Measurements from ENCODE around the gene CD209.
"Not testable (repeated sequence)": the region's sequence is repeated elsewhere in the genome, so short reads cannot be mapped to it uniquely, and the experiment has no call there.

The CD209 gene

DNA sequence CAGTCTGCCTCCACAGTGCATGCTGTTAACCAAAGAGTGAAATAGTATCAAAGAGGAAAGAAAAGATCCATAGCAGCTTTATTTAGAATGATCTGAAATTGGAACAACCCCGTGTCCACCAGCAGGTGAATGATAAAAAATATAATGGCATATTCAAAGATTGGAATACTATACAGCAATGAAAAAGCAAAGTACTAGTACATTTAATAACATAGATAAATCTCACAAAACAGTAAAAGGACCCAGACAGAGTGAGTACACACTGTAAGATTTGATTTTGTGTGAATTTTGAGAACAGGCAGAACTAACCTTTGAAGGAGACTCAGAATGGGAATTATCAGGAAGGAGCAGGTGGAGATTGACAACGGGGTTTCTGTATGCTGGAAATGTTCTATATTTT is 837 bp upstream of the CD209 start:
- Histone ChIP-seq H3K27ac (ENCODE audit: low read depth, low read length) (peak overlapping the region; percentile 13), H3K4me3 (ENCODE audit: low read depth, low read length) (no peak overlapping the region; the same call in 1 of the 2 replicates), H3K27me3 (ENCODE audit: control insufficient read depth, insufficient read depth, low read length) (no peaks in the 10 kb centered on the region), H3K9me3 (ENCODE audit: control insufficient read depth, insufficient read depth, low read length) (no peaks in the 10 kb centered on the region), H3K9ac (ENCODE audit: low read depth, low read length) (no peak overlapping the region), H3K36me3 (ENCODE audit: control insufficient read depth, insufficient read depth, low read length) (no peaks in the 10 kb centered on the region), H3K4me1 (ENCODE audit: control insufficient read depth, insufficient read depth, low read length) (peaks cover 13% of the 10 kb centered on the region)

GRCh38 chr19:7746306-7746705 is 1.0 kb downstream of the CD209 start:
- H3K27me3 ChIP-seq (ENCODE audit: control insufficient read depth, insufficient read depth, low read length); H3K27ac ChIP-seq (ENCODE audit: low read depth, low read length); H3K4me3 ChIP-seq (ENCODE audit: low read depth, low read length); H3K9me3 ChIP-seq (ENCODE audit: control insufficient read depth, insufficient read depth, low read length); H3K36me3 ChIP-seq (ENCODE audit: control insufficient read depth, insufficient read depth, low read length); H3K9ac ChIP-seq (ENCODE audit: low read depth, low read length): not testable (repeated sequence)
- peaks cover 13% of the 10 kb centered on the region for H3K4me1 ChIP-seq (ENCODE audit: control insufficient read depth, insufficient read depth, low read length)

DNA sequence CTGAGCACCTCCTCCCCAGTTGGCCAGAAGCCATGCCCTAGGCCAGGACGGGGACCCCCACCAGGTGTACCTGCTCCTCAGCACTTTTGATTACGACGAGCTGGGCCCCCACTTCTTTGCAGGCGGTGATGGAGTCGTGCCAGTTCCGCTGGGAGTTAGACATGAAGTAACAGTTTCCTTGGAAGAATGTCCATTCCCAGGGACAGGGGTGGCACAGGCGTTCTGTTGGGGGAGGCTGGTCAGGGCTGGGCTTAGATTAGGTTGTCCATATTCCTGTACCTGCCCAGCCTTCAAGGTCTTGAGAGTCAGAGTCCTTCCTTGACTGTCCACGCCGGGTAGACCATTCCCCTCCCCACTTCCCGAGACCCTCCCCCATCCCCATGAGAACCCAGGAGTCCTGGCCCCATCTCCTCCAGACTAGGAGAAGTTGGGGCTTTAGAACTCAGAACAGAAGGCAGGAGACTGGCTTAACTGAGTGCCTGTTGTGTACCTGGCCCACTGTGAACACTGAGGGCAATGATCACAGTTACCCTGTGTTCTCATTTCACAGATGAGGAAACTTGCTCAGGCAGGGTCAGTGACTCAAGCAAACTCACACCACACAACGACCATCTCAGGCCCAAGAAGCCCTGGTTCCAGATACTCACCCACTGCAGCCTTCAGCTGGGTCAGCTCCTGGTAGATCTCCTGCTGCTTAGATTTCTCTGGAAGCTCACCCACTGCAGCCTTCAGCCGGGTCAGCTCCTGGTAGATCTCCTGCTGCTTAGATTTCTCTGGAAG is 2.3 kb downstream of the CD209 start:
- Histone ChIP-seq H3K36me3 (ENCODE audit: control insufficient read depth, insufficient read depth, low read length) (no peaks in the 10 kb centered on the region), H3K9ac (ENCODE audit: low read depth, low read length) (no peak overlapping the region), H3K9me3 (ENCODE audit: control insufficient read depth, insufficient read depth, low read length) (no peaks in the 10 kb centered on the region), H3K4me1 (ENCODE audit: control insufficient read depth, insufficient read depth, low read length) (peaks cover 13% of the 10 kb centered on the region), H3K27ac (ENCODE audit: low read depth, low read length) (no peak overlapping the region), H3K4me3 (ENCODE audit: low read depth, low read length) (no peak overlapping the region), H3K27me3 (ENCODE audit: control insufficient read depth, insufficient read depth, low read length) (no peaks in the 10 kb centered on the region)

DNA sequence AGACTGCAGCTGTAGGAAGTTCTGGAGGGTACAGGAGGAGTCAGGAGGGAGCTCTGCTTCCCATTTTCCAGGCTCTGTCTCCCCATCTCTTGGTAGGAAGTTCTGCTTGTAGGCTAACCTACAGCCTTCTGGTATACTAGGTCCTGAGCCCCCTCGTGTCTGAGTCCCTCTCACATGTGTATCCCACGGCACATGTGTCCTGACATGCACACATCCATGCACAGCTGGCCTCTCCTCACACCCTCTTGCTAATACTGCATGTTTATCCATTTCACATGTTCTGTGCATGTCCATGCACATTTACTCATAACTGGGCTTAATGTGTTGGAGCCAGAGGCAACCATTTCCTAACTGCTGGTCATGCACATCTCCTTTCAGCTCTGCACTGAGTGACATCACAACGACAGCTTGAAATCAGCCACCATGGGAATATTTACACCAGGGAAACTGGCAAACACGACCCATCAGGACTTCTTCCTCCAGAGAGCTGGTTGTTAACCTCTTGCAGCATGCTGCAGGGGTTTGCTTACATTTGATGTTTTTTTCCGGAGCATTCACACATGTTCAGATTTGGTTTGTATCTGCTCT is 3.0 kb downstream of the CD209 start:
- Histone ChIP-seq H3K27ac (ENCODE audit: low read depth, low read length) (no peak overlapping the region), H3K36me3 (ENCODE audit: control insufficient read depth, insufficient read depth, low read length) (no peaks in the 10 kb centered on the region), H3K4me3 (ENCODE audit: low read depth, low read length) (no peak overlapping the region), H3K4me1 (ENCODE audit: control insufficient read depth, insufficient read depth, low read length) (peaks cover 13% of the 10 kb centered on the region), H3K27me3 (ENCODE audit: control insufficient read depth, insufficient read depth, low read length) (no peaks in the 10 kb centered on the region), H3K9ac (ENCODE audit: low read depth, low read length) (no peak overlapping the region), H3K9me3 (ENCODE audit: control insufficient read depth, insufficient read depth, low read length) (no peaks in the 10 kb centered on the region)

DNA sequence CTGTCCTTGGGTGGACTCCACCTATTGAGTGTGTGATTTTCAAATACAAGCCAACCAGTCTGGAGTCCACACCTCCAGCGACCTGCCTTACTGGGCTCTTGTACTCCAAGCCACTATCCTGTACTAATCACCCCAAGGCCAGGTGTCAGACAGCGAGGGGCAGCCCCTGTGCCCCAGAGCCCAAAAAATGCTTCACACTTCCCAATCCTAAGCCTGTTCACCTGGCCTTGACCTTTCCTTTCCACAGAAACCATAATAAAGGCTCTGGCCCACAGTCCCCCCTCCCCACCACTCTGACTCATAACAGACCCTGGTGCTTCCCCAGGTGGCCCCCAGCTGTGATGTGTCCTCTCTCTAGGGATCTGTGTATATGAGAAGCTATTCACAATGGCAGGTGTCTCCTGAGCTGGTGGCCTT is 3.9 kb downstream of the CD209 start:
- H3K27ac ChIP-seq (ENCODE audit: low read depth, low read length) = no peak overlapping the region
- peaks cover 13% of the 10 kb centered on the region for H3K4me1 ChIP-seq (ENCODE audit: control insufficient read depth, insufficient read depth, low read length)
- no peaks in the 10 kb centered on the region for H3K9me3 ChIP-seq (ENCODE audit: control insufficient read depth, insufficient read depth, low read length)
- no peak overlapping the region for H3K4me3 ChIP-seq (ENCODE audit: low read depth, low read length)
- H3K9ac ChIP-seq (ENCODE audit: low read depth, low read length) = no peak overlapping the region
- no peaks in the 10 kb centered on the region for H3K27me3 ChIP-seq (ENCODE audit: control insufficient read depth, insufficient read depth, low read length)
- no peaks in the 10 kb centered on the region for H3K36me3 ChIP-seq (ENCODE audit: control insufficient read depth, insufficient read depth, low read length)

GRCh38 chr19:7742991-7743390 is 4.3 kb downstream of the CD209 start:
- Histone ChIP-seq H3K9ac (ENCODE audit: low read depth, low read length) (no peak overlapping the region), H3K27me3 (ENCODE audit: control insufficient read depth, insufficient read depth, low read length) (no peaks in the 10 kb centered on the region), H3K9me3 (ENCODE audit: control insufficient read depth, insufficient read depth, low read length) (no peaks in the 10 kb centered on the region), H3K36me3 (ENCODE audit: control insufficient read depth, insufficient read depth, low read length) (no peaks in the 10 kb centered on the region), H3K4me3 (ENCODE audit: low read depth, low read length) (no peak overlapping the region), H3K4me1 (ENCODE audit: control insufficient read depth, insufficient read depth, low read length) (peaks cover 10% of the 10 kb centered on the region), H3K27ac (ENCODE audit: low read depth, low read length) (no peak overlapping the region)

GRCh38 chr19:7742575-7742974 is 4.8 kb downstream of the CD209 start:
- Histone ChIP-seq H3K9ac (ENCODE audit: low read depth, low read length) (no peak overlapping the region), H3K27me3 (ENCODE audit: control insufficient read depth, insufficient read depth, low read length) (no peaks in the 10 kb centered on the region), H3K4me1 (ENCODE audit: control insufficient read depth, insufficient read depth, low read length) (peaks cover 6% of the 10 kb centered on the region), H3K36me3 (ENCODE audit: control insufficient read depth, insufficient read depth, low read length) (no peaks in the 10 kb centered on the region), H3K9me3 (ENCODE audit: control insufficient read depth, insufficient read depth, low read length) (no peaks in the 10 kb centered on the region), H3K4me3 (ENCODE audit: low read depth, low read length) (no peak overlapping the region), H3K27ac (ENCODE audit: low read depth, low read length) (no peak overlapping the region)

GRCh38 chr19:7740682-7741054 is 6.7 kb downstream of the CD209 start:
- Histone ChIP-seq H3K4me3 (ENCODE audit: low read depth, low read length) (no peak overlapping the region), H3K36me3 (ENCODE audit: control insufficient read depth, insufficient read depth, low read length) (no peaks in the 10 kb centered on the region), H3K9ac (ENCODE audit: low read depth, low read length) (no peak overlapping the region), H3K9me3 (ENCODE audit: control insufficient read depth, insufficient read depth, low read length) (no peaks in the 10 kb centered on the region), H3K4me1 (ENCODE audit: control insufficient read depth, insufficient read depth, low read length) (no peaks in the 10 kb centered on the region), H3K27ac (ENCODE audit: low read depth, low read length) (no peak overlapping the region), H3K27me3 (ENCODE audit: control insufficient read depth, insufficient read depth, low read length) (no peaks in the 10 kb centered on the region)

GRCh38 chr19:7739801-7740681 is 7.3 kb downstream of the CD209 start:
- Histone ChIP-seq H3K4me1 (ENCODE audit: control insufficient read depth, insufficient read depth, low read length) (no peaks in the 10 kb centered on the region), H3K27ac (ENCODE audit: low read depth, low read length) (no peak overlapping the region), H3K36me3 (ENCODE audit: control insufficient read depth, insufficient read depth, low read length) (no peaks in the 10 kb centered on the region), H3K27me3 (ENCODE audit: control insufficient read depth, insufficient read depth, low read length) (no peaks in the 10 kb centered on the region), H3K4me3 (ENCODE audit: low read depth, low read length) (no peak overlapping the region), H3K9me3 (ENCODE audit: control insufficient read depth, insufficient read depth, low read length) (no peaks in the 10 kb centered on the region), H3K9ac (ENCODE audit: low read depth, low read length) (no peak overlapping the region)

GRCh38 chr19:7739211-7739755 is 8.1 kb downstream of the CD209 start:
- H3K9ac ChIP-seq (ENCODE audit: low read depth, low read length) = no peak overlapping the region
- no peaks in the 10 kb centered on the region for H3K4me1 ChIP-seq (ENCODE audit: control insufficient read depth, insufficient read depth, low read length)
- H3K36me3 ChIP-seq (ENCODE audit: control insufficient read depth, insufficient read depth, low read length) = no peaks in the 10 kb centered on the region
- no peaks in the 10 kb centered on the region for H3K9me3 ChIP-seq (ENCODE audit: control insufficient read depth, insufficient read depth, low read length)
- H3K4me3 ChIP-seq (ENCODE audit: low read depth, low read length) = no peak overlapping the region
- H3K27ac ChIP-seq (ENCODE audit: low read depth, low read length) = no peak overlapping the region
- no peaks in the 10 kb centered on the region; the same call in 1 of the 2 replicates for H3K27me3 ChIP-seq (ENCODE audit: control insufficient read depth, insufficient read depth, low read length)

Measured in HUES48 (cell line).